T-helper 2 cell treated with Interferon-gamma antibody and Interleukin-4, amounts not matched to agents 5 μg/mL and 100 μg/mL, for 36 hours (primary cell): ENCODE measurements around the gene SRPRA.
"Not testable (repeated sequence)": the region's sequence is repeated elsewhere in the genome, so short reads cannot be mapped to it uniquely, and the experiment has no call there.

Experiments used
- DNase-seq: peaks from one replicate; pipeline ENCODE4 v3.0.0; 2021; ENCODE audit warnings: low spot score
- H3K27ac Mint-ChIP-seq: one replicate; pipeline ENCODE4 v1.8.0; 2021; ENCODE audit warnings: mild to moderate bottlenecking, mixed read lengths
- H3K27me3 Mint-ChIP-seq: one replicate; pipeline ENCODE4 v1.8.0; 2021; ENCODE audit warnings: low read depth, mixed read lengths
- H3K36me3 Mint-ChIP-seq: one replicate; pipeline ENCODE4 v1.8.0; 2021; ENCODE audit warnings: low read depth, mixed read lengths
- H3K4me1 Mint-ChIP-seq: one replicate; pipeline ENCODE4 v1.8.0; 2021; ENCODE audit warnings: low read depth, mixed read lengths
- H3K4me3 Mint-ChIP-seq: one replicate; pipeline ENCODE4 v1.8.0; 2022; ENCODE audit warnings: mild to moderate bottlenecking, moderate library complexity, mixed read lengths
- H3K9me3 Mint-ChIP-seq: one replicate; pipeline ENCODE4 v1.8.0; 2021; ENCODE audit warnings: mixed read lengths

Gene SRPRA, protein sequence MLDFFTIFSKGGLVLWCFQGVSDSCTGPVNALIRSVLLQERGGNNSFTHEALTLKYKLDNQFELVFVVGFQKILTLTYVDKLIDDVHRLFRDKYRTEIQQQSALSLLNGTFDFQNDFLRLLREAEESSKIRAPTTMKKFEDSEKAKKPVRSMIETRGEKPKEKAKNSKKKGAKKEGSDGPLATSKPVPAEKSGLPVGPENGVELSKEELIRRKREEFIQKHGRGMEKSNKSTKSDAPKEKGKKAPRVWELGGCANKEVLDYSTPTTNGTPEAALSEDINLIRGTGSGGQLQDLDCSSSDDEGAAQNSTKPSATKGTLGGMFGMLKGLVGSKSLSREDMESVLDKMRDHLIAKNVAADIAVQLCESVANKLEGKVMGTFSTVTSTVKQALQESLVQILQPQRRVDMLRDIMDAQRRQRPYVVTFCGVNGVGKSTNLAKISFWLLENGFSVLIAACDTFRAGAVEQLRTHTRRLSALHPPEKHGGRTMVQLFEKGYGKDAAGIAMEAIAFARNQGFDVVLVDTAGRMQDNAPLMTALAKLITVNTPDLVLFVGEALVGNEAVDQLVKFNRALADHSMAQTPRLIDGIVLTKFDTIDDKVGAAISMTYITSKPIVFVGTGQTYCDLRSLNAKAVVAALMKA

DNA sequence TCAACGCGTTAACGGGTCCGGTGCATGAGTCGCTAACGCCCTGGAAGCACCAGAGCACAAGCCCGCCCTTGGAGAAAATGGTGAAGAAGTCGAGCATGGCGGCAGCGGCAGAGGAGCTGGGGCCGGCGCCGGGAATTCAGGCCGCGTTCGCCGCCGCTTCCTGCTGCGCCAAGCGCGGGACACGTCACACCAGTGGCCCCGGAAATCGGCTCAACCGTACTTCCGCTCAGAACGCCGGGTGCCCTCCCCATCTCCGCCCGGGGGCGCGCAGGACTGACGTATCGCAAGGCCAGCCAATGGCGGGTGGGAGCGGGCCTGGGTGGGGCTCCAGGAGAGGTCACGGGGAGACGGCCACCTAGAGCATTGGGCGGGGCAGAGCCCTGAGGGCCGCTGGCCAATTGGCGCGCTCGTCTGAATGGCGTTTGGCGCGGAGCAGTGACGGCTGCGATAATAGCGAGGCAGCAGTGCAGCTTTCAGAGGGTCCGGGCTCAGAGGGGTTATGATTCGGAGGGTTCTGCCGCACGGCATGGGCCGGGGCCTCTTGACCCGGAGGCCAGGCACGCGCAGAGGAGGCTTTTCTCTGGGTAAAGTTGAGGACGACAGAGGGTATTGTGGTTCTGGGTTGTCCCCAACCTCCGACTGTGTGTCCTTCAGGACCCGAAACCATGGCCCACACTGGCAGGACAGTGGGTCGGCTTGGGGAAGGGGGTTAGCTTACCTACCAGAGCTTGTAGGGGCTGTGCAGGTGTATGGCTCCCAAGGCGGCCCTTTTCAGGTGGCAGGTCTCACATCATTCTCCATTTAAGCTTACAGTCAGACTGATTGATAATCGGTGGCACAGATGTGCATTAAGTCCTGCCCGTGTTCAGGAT lies at the start of gene SRPRA, which contains the start of gene FOXRED1:
TSS of gene SRPRA (minus strand) at position 188 of the 872 bp plus-strand sequence. CDS start at position 97, 91 bp downstream.
TSS of gene FOXRED1 (plus strand) at position 447 of the 872 bp plus-strand sequence. CDS start at position 500, 53 bp downstream.
- Mint-ChIP-seq H3K4me3 (peak within 1 kb of the TSS; percentile 98), H3K9me3 (no peaks in the 10 kb centered on the region), H3K36me3 (peaks cover 51% of the 10 kb centered on the region), H3K27me3 (no peaks in the 10 kb centered on the region), H3K27ac (peak within 1 kb of the TSS; percentile 98), H3K4me1 (peaks cover 20% of the 10 kb centered on the region)
- peak; percentile 100 for DNase-seq

DNA sequence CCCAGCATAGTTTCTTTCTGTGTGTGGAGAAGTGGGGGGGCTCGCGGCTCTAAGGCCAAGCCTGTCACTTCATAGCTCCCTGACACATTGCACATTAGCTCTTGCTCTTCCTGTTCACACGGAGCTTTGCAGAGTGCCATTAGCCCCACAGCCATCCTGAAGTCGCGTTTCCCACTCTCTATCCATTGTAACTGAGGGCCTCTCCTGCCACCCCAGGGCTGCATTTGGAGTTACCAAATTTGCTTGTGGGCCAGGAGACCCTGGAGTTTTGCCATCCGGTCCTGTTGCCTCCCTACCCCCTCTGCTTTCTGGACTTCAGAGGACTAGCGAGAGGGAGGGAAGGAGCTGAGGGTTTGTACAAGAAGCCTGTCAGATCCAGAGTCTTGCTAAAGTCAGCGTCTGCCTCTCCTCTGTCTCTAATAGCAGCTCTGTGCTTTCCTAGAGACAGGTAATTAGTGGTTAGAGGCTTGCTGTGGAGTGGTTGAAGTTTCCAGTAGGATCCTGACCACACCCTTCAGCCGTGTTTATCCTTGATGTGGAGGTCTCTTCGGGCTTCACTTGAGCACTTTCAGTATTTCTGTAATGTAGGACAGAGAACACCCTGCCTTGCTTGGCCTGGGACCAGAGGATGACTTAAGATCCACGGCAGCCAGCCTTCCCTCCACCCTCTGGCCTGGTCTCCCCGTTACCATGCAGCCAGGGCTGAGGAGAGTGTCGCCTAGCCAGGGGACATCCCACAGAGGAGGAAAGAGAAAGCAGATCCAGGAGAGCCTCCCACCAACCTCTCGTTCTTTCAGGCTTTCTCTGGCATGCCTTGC lies 49.3 kb upstream of the SRPRA start:
- Mint-ChIP-seq H3K4me1 (peaks cover 35% of the 10 kb centered on the region), H3K4me3 (peak overlapping the region; percentile 64)

DNA sequence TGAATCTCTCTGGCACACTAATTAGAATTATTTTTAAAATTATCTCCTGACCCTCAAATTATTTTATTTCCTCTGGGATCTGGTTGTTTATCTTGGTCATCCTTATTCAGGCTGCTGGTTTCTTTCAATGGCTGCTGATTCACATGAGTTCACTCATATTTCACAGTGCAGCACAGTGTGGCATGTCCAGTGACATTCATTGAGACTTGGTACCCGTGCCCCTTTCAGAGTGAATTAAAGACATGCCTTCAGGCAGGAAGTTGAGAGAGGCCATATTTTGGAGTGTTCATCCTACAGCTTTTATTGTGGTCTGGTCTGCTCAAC lies 48.7 kb upstream of the SRPRA start:
- H3K9me3 Mint-ChIP-seq = peaks cover 6% of the 10 kb centered on the region
- peaks cover 41% of the 10 kb centered on the region for H3K36me3 Mint-ChIP-seq
- DNase-seq = no peak
- peak overlapping the region; percentile 82 for H3K27ac Mint-ChIP-seq
- no peaks in the 10 kb centered on the region for H3K27me3 Mint-ChIP-seq
- H3K4me1 Mint-ChIP-seq = peaks cover 35% of the 10 kb centered on the region
- H3K4me3 Mint-ChIP-seq = peak overlapping the region; percentile 64

More for the DNA sequence above, 49.3 kb upstream of the SRPRA start:
- Mint-ChIP-seq H3K27me3 (no peaks in the 10 kb centered on the region), H3K9me3 (peaks cover 6% of the 10 kb centered on the region), H3K36me3 (peaks cover 35% of the 10 kb centered on the region), H3K27ac (peak overlapping the region; percentile 82)
- DNase-seq = peak; percentile 12

DNA sequence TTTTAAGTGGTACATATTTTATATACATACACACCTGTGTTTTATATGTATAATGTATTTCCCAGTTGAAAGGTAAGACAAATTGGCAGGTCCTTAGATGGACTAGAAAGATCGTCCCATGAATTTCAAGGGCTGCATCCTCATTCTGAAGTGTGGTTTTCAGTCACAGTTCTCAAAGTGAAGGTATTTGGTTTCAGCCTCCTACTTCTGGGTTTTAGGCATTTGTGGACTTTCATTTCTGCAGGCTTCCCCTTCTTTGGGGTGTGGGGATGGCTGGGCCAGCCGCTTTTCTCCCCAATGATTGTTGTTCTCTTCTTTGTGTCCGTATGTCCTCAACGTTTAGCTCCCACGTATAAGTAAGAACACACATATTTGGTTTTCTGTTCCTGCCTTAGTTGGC lies 45.1 kb upstream of the SRPRA start:
- H3K27ac Mint-ChIP-seq = no peak overlapping the region
- H3K4me3 Mint-ChIP-seq = no peak overlapping the region
- peaks cover 47% of the 10 kb centered on the region for H3K36me3 Mint-ChIP-seq
- H3K9me3 Mint-ChIP-seq = peaks cover 6% of the 10 kb centered on the region
- no peaks in the 10 kb centered on the region for H3K27me3 Mint-ChIP-seq
- DNase-seq = no peak
- H3K4me1 Mint-ChIP-seq = peaks cover 31% of the 10 kb centered on the region

DNA sequence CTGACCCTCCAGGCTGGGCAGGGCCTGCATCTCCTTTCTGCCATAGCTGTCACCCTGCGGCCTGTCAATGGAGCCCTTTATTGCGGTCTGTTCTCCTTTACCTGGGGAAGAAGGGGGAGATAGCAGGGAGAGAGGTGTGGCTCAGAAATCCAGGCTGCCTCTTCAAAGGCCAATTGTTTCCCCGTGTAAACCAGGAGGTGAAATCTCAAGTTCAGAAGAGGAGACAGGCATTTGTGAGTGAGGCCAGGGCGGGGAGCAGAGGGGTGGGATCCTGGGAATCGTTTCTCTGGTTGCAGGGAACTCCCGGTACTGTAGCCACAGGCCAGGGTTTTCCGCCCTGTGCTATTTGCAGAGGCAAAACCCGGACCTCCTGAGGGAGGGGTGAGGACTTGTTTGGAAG lies 44.3 kb upstream of the SRPRA start:
- H3K4me3 Mint-ChIP-seq = no peak overlapping the region
- H3K27me3 Mint-ChIP-seq = no peaks in the 10 kb centered on the region
- no peak for DNase-seq
- peaks cover 6% of the 10 kb centered on the region for H3K9me3 Mint-ChIP-seq
- H3K4me1 Mint-ChIP-seq = peaks cover 25% of the 10 kb centered on the region
- no peak overlapping the region for H3K27ac Mint-ChIP-seq
- H3K36me3 Mint-ChIP-seq = peaks cover 47% of the 10 kb centered on the region

DNA sequence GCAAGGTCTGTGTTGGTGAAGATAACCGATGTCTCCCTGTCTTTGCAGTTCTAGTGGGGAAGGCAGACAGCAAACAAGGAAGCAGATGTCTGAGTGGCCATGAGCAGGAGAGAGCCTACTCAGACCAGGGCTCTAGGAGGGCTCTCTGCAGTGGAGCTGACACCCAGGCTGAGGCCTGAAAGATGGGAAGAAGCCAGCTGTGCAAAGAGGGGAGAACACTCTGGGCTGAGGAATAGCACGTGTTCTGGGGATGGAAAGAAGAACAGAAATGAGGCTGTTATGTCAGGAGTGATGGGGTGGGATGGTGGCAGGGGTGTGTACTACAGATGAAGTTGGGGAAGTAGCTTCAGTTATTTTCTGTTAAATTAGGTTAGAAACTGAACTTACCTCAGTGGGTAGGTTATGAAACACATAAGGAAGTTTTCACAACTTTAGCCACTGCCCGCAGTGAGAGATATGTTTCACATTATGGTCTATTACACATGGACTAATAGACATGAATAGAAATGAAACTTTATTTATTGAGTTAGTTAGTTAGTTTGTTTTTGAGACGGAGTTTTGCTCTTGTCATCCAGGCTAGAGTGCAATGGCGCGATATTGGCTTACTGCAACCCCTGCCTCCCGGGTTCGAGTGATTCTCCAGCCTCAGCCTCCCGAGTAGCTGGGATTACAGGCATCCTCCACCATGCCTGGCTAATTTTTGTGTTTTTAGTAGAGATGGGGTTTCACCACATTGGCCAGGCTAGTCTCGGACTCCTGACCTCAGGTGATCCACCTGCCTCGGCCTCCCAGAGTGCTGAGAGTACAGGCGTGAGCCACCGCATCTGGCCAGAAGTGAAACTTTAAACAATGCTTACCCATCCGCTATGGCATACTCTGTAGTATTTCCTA lies 43.0 kb upstream of the SRPRA start:
- H3K27me3 Mint-ChIP-seq = no peaks in the 10 kb centered on the region
- H3K36me3 Mint-ChIP-seq = peaks cover 49% of the 10 kb centered on the region
- H3K4me1 Mint-ChIP-seq = peaks cover 21% of the 10 kb centered on the region
- H3K4me3 Mint-ChIP-seq = no peak overlapping the region
- no peak for DNase-seq
- H3K9me3 Mint-ChIP-seq = peaks cover 6% of the 10 kb centered on the region
- no peak overlapping the region for H3K27ac Mint-ChIP-seq

DNA sequence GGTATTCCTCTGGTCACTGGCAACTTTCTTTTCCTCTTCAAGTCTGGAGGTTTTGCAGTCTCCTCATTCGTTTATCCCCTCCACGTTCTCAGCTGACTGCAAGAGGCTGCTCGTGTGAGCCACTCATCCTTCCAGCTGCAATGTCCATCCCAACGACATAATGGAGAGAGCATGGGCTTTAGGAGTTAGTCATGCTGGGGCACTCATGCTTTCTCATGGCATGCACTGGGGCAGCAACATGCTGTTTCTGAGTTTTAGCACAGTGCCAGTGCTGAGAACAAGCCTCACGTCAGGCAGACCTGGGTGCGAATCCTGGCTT lies 42.3 kb upstream of the SRPRA start:
- peaks cover 21% of the 10 kb centered on the region for H3K4me1 Mint-ChIP-seq
- no peak for DNase-seq
- H3K36me3 Mint-ChIP-seq = peaks cover 47% of the 10 kb centered on the region
- no peaks in the 10 kb centered on the region for H3K27me3 Mint-ChIP-seq
- H3K27ac Mint-ChIP-seq = no peak overlapping the region
- H3K9me3 Mint-ChIP-seq = peaks cover under 1% of the 10 kb centered on the region
- H3K4me3 Mint-ChIP-seq = no peak overlapping the region

DNA sequence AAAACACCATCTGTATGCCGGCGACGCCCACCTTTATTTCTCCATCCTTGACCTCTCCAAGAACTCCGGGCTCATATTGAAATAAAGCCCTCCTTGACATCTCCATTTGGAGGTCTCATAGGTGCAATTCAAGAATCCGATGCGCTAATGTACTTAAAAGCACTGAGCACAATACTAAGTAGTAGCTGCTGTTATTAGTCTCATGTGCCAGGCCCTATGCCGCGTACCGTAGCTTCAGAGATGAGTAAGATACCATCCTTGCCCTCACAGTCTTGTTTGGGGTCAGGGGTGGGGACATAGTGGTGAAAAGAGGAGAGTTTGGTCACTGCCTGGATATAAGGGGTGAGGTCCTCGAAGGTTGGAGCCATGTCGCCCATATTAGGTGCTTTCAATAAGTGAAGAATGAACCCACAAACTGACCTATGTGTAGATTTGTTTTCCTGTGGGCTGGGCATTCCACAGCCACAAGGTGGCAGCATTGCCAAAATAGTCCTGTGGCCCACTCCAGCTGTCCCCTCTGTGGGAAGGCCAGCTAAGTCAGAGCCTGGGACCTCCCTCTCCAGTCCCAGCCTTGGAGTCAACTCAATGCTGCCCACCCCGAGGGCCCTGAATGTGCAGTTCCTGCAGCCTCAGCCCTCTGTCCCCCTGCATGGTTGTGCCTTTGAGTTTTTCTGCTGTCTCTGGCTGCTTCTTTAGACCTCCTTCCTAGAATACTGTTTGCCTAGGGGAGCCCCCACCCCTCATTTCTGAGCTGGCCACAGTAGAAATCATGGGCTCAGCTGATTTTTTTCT lies 41.7 kb upstream of the SRPRA start:
- Mint-ChIP-seq H3K9me3 (no peaks in the 10 kb centered on the region), H3K4me3 (no peak overlapping the region), H3K4me1 (peaks cover 24% of the 10 kb centered on the region), H3K36me3 (peaks cover 48% of the 10 kb centered on the region), H3K27me3 (no peaks in the 10 kb centered on the region), H3K27ac (peak overlapping the region; percentile 34)
- peak; percentile 57 for DNase-seq

DNA sequence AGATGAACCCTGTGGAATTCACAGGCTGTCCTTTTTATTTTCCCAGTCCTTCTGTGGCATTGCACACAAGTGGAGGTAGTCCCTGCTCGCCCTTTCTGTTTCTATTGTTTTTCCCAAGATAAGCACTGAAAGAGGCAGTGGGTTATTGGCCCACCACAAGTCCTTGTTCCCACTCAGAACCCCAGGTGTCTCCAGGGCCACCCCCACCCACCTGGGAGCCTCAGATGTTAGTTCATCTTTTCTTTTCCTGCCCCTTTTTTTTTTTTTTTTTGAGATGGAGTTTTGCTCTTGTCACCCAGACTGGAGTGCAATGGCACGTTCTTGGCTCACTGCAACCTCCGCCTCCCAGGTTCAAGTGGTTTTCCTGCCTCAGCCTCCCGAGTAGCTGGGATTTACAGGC lies 40.1 kb upstream of the SRPRA start:
- DNase-seq, H3K4me3 Mint-ChIP-seq, H3K27me3 Mint-ChIP-seq, H3K27ac Mint-ChIP-seq, H3K9me3 Mint-ChIP-seq: not testable (repeated sequence)
- Mint-ChIP-seq H3K36me3 (peaks cover 46% of the 10 kb centered on the region), H3K4me1 (peaks cover 27% of the 10 kb centered on the region)

DNA sequence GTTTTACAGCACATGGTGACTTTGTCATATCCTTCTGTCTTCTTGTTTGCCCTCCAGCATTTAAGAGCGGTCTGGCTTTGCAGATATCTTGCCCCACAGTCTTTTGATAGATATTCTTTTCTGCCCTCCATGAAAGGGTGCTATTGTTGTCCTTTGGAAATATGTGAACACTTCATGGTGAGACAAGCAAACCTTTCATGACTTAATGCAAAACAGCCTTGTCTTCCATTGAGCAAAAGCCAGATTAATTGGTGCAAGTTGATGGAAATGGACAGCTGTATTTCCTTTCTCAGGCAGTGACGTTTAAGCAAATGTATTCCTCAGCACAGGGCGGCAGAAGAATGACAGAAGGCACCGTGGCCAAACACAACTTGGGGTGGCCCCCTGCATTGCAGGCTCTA lies 39.6 kb upstream of the SRPRA start:
- H3K36me3 Mint-ChIP-seq = peaks cover 46% of the 10 kb centered on the region
- peaks cover 30% of the 10 kb centered on the region for H3K4me1 Mint-ChIP-seq
- no peak overlapping the region for H3K4me3 Mint-ChIP-seq

DNA sequence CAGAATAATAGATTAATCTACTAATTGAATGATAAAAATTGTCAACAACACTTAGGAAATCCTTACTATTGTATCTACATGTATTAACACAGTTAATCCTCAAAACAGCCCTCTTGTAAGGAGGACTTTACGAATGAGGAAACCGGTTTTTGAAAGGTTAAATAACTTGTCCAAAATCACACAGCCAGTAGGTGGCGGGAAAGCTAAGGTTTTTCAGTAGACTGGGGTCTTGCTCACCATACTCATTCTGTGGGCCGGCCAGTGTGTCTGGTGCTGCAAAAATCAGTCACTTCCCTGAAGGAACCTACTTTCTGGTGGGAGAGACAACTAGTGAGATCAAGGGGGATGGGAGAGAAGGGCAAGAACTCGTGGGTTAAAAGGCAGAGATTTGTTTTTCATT lies 39.0 kb upstream of the SRPRA start:
- no peak overlapping the region for H3K27ac Mint-ChIP-seq
- no peaks in the 10 kb centered on the region for H3K9me3 Mint-ChIP-seq
- peaks cover 32% of the 10 kb centered on the region for H3K4me1 Mint-ChIP-seq
- H3K27me3 Mint-ChIP-seq = no peaks in the 10 kb centered on the region
- peaks cover 46% of the 10 kb centered on the region for H3K36me3 Mint-ChIP-seq
- DNase-seq = no peak
- H3K4me3 Mint-ChIP-seq = no peak overlapping the region

More for the DNA sequence above, 39.6 kb upstream of the SRPRA start:
- no peak for DNase-seq
- Mint-ChIP-seq H3K9me3 (no peaks in the 10 kb centered on the region), H3K27ac (no peak overlapping the region), H3K27me3 (no peaks in the 10 kb centered on the region)

DNA sequence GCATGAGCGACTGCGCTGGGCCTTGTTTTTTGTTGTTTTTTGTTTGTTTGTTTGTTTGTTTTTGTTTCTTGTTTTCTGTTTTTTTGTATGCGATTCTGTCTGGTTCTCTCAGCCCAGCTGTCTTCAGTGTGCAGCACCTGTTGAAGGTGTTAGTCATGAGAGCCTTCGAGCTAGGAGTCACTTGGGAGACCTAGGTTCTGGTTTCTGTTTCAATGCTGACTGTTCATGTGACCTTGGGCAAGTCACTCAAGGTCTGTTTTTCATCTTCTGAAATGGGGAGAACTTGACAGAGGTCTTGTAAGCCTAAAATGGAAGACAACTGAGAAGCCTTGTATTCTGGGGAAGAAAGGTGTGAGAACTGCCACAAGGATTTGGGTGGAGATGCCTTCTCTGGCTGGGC lies 37.0 kb upstream of the SRPRA start:
- Mint-ChIP-seq H3K4me1 (peaks cover 27% of the 10 kb centered on the region), H3K27ac (peak overlapping the region; percentile 82), H3K27me3 (no peaks in the 10 kb centered on the region), H3K36me3 (peaks cover 39% of the 10 kb centered on the region), H3K9me3 (no peaks in the 10 kb centered on the region), H3K4me3 (peak overlapping the region; percentile 71)
- DNase-seq = no peak
